Hematopoietic multipotent progenitor cell treated with erythropoietin and hydrocortisone succinate and interleukin-3 and kit ligand, for 17 days (in vitro differentiated cells): ENCODE measurements around the gene ADA.
"Not testable (repeated sequence)": the region's sequence is repeated elsewhere in the genome, so short reads cannot be mapped to it uniquely, and the experiment has no call there.

Source experiments
- DNase-seq: peaks from one replicate; pipeline ENCODE4 v3.0.0-alpha.2; 2015; ENCODE audit warnings: low spot score

Gene ADA

DNA sequence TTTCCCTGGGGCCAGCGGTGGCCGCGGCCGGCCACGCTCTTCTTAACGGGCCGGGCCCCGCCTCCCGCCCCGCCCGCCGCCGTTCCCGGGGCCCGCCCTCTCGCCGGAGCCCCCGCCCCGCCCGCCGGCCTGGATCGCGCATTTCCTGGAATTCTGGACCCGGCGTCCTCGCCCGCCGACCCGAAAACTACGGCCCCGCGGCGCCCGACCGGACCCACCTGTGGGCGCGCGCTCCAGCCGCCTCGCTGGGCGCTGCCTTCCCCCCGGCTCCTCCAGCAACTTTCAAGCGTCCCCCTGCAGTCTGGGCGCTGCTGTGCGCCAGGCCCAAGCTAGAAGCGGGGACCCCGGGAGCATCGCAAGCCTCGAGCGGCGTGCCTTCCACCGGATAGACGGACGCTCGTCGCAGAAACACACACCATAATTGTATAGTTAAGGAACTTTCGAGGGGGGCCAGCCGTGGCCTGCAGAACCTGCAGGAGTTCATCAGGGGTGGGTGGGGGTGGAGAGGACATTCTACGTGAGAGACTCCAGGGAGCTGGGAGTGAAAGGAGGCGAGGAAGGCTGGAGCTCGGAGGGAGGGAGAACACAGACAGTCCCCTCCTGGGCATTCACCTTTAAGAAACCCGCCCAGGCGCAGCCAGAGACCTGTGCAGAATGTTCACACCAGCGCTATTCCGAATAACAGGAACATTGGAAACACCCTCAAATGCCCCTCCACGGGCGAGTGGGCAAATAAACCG is at the start of gene ADA:
TSS of gene ADA (minus strand) at position 16 of the 740 bp plus-strand sequence. CDS start 92 bp downstream, outside the sequence.
- no peak for DNase-seq

- DNase-seq, result no peak
These were observed 48.8 kb upstream of the ADA start for GRCh38 chr20:44700306-44700705.

- no peak for DNase-seq
These were observed 46.9 kb upstream of the ADA start for GRCh38 chr20:44698351-44698750.

DNA sequence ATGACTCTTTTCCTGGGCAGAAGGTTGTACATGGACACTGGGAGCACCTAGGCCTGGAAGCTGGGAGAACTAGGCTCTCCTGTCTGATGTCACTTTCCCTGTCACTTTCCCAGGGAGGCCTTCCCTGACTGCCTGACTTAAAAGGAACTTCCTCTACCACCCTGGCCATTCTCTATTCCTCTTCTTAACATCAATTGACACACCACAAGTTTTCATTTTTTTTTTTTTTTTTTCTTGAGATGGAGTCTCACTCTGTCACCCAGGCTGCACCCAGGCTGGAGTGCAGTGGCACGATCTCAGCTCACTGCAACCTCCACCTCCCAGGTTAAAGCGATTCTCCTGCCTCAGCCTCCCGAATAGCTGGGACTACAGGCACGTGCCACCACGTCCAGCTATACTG is 45.5 kb upstream of the ADA start:
- not testable (repeated sequence) for DNase-seq

- no peak for DNase-seq
These were observed 44.8 kb upstream of the ADA start for GRCh38 chr20:44696315-44696714.

- DNase-seq, result no peak
These were observed 44.3 kb upstream of the ADA start for GRCh38 chr20:44695674-44696300.

- DNase-seq, result no peak
These were observed 43.8 kb upstream of the ADA start for GRCh38 chr20:44695295-44695673.

- DNase-seq, result no peak
These were observed 42.7 kb upstream of the ADA start for GRCh38 chr20:44694159-44694558.

DNA sequence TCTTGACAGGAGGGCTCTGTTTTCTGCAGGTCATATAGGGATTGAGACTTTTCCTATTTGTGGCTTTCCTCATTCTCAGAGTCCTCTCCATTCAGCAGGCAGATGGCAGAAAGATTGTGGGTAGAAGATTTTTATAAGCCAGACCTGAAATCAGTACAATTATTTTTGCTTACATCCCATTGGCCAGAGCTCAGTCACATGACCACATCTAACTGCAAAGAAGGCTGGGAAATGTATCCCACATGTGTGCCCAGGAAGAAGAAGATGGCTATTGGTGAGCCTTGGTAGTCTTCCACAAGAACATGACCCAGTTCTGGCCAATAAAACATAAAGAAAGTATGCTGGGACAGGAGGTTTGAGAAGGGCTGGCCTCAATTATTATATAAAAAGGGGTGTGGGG is 42.1 kb upstream of the ADA start:
- DNase-seq, result no peak

DNA sequence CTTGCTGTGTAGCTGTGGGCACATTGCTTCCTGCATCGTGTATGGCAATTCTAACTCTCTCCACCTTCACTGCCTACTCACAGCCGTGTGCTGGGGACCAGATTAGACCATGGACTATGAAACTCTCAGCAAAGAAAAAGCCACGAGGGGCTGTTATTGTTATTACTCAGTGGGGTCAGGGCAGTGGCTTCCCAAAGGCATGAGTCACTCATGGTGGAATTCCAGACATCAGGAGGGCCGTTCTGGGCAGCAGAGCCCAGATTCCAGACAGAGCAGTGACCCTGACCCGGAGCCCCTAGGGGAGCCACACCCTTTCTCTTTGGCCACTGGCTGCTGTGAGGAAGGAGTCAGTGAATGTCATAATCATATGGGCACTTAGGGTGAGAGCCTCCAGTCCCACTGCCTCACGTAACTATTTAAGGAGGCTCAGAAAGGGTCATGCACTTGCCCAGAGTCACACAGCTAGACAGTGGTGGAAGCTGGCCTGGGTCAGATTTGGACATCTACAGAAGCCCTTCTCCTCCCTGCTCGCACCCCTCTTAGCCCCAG is 41.5 kb upstream of the ADA start:
- no peak for DNase-seq

DNA sequence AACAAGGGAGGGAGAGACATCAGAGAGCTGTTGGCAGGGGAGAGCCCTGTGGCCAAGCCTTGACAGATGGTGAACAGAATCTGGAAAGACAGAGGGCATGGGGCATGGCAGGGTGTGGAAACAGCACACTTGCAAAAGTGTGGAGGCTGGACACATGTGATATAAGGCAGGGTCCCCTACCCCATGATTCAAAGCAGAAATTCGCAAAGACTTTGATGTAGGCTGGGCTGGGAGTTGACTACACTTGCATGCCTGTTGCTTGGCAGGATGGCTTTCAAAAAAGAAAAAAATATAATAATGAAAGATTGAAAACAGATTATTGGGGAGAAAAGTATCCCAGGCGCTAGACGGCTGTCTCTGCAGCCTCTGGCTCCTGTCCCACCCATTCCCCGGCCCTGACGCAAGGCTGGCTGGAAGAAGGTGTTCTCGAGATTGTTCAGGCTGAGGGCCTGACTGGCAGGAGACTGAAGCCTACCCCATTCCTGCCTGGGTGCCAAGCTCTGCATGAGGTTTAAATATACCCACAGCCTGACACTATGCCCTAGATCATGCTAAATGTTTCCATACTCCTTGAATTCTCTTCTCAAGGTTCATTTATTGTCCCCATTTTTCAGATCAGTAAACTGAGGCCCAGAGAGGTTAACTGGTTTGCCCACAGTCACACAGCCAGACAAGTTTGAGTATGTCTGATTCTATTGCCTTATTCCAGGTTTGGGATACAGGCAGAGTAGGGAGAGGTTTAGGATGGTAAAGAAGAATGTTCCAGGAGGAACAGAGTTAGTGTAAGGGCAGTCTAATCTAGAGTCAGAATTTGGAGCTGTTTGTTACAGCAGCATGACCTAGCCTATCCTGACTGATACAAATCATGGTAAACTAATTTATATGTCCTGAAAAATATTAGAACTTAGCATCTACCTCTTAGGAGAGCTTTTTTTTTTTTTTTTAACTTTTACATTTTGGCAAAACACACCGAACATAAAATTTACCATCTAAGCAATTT is 40.2 kb upstream of the ADA start:
- no peak for DNase-seq

GRCh38 chr20:44690781-44691423 is 39.4 kb upstream of the ADA start:
- no peak for DNase-seq

DNA sequence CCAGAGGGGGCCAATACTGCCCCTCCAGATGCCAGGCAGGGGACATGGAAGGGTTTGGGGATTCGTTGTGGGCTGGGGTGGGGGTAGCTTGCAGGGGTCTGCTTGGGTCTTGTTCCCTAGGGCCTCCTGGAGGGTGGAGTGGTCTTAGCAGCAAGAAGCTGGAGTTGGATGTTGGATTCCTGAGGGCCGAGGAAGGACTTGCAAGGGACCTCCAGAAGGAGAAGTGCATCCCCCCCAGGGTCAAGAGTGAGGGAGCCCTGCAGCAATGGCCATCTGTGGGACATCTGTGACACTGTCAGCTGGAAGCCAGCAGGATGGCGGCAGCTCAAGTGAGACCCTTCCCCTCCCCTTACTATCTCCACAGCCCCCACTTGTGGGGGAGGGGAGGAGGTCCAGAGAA is 38.3 kb upstream of the ADA start:
- DNase-seq, result no peak

GRCh38 chr20:44688053-44688625 is 36.6 kb upstream of the ADA start:
- DNase-seq, result no peak

- no peak for DNase-seq
These were observed 35.4 kb upstream of the ADA start for GRCh38 chr20:44686934-44687333.

DNA sequence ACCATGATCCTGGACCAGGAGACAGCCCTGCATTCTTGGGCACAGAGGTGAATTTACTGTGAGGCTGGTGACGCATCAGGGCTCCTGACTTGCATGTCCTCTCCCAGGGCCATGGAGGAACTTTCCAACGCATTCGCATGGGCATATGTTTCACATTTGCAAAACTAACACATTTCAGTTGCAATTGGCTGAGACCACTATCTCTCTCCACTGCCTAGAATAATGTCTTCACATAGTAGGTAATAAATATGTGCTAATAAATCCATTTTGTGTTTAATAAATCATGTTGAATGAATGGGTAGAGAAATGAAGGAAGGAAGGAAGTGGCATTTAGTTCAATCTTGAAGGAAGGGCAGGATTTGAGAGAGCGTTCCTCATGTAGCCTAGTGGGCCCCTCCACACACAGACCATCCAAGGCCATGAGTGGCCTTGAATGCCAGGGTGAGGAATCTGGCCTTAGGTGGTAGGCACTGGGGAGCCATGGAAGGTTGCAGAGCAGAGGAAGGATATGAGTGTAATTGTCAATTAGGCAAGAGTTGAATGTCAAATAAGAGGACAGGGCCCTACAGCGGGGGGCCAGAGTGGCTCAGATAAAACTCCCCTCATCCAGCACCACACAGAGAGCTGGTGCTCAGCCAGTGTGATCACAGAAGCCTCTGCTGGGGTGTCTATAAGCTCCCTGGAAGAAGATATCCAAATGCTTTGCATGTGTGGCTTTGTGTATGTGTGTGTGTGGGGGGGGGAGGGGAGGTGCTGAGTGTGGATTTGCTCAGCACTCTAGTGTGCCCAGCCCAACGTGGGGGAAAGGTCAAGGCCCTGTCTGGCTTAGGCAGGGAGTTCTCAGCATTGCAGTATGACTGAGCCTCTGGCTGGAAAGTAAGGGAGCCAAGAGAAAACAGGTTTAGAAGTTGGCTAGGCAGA is 32.8 kb upstream of the ADA start:
- no peak for DNase-seq

DNA sequence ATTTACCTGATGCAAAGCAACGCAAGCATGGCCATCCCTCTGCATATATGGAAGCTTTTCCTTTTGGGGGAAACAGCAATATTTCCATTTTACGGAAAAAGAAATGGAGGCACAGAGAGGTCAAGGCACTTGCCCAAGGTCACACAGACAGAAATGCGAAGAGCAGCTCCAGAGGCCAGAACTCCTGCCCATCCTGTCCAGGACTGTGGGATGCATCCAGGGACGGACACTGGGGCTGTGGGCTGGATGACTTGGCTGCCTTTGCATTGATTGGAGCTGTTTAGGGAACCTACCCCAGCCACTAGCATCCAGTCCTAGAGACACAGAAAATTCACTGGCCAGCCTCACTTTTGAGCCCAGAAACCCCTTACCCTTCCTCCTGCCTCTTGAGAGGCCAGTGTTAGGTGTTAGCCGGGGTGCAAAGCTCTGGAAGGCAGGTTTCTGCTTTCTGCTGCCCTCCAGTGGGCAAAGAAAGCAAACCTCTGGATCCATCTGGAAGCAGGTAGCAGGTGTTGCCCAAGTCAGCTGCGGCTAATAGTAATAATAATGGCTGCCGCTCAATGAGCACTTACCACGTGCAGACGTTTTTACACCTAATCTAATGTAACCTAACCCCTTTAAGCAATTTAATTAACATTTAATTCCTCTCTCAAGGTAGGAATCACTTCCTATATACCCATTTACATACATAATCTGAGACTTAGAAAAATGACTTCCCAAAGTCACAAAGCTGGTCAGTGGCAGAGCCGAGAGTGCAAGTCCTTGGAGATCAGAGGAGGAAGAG is 32.0 kb upstream of the ADA start:
- peak; percentile 46 for DNase-seq

GRCh38 chr20:44681796-44682566 is 30.5 kb upstream of the ADA start:
- no peak for DNase-seq
